ENCODE results near the gene GLI2.

Gene GLI2

GRCh38 chr2:120747706-120748105 is 12.0 kb downstream of the GLI2 start:
- in situ Hi-C loops (cut with MboI; ENCODE audit: low pct_unique_long_range_greater_than_20kb, low sequenced_read_pairs), result no loop called here
- DNase-seq, result no peak

GRCh38 chr2:120748310-120748709 is 12.6 kb downstream of the GLI2 start:
- in situ Hi-C loops (cut with MboI; ENCODE audit: low pct_unique_long_range_greater_than_20kb, low sequenced_read_pairs), result no loop called here
- no peak for DNase-seq

- no peak for DNase-seq
- in situ Hi-C loops (cut with MboI; ENCODE audit: low pct_unique_long_range_greater_than_20kb, low sequenced_read_pairs), result no loop called here
Observed at GRCh38 chr2:120748741-120749140, 13.1 kb downstream of the GLI2 start.

- DNase-seq, result no peak
- in situ Hi-C loops (cut with MboI; ENCODE audit: low pct_unique_long_range_greater_than_20kb, low sequenced_read_pairs), result no loop called here
Observed at GRCh38 chr2:120749506-120750431, 14.1 kb downstream of the GLI2 start.

- DNase-seq, result no peak
- in situ Hi-C loops (cut with MboI; ENCODE audit: low pct_unique_long_range_greater_than_20kb, low sequenced_read_pairs), result no loop called here
Observed at GRCh38 chr2:120750488-120751210, 15.0 kb downstream of the GLI2 start.

- in situ Hi-C loops (cut with MboI; ENCODE audit: low pct_unique_long_range_greater_than_20kb, low sequenced_read_pairs), result no loop called here
- no peak for DNase-seq
Observed at GRCh38 chr2:120751553-120751952, 15.9 kb downstream of the GLI2 start.

GRCh38 chr2:120754067-120754960 is 18.6 kb downstream of the GLI2 start:
- no peak for DNase-seq
- in situ Hi-C loops (cut with MboI; ENCODE audit: low pct_unique_long_range_greater_than_20kb, low sequenced_read_pairs), result no loop called here

- in situ Hi-C loops (cut with MboI; ENCODE audit: low pct_unique_long_range_greater_than_20kb, low sequenced_read_pairs), result no loop called here
- no peak for DNase-seq
Observed at GRCh38 chr2:120758181-120759144, 22.8 kb downstream of the GLI2 start.

- DNase-seq, result no peak
- in situ Hi-C loops (cut with MboI; ENCODE audit: low pct_unique_long_range_greater_than_20kb, low sequenced_read_pairs), result no loop called here
Observed at GRCh38 chr2:120759543-120760331, 24.1 kb downstream of the GLI2 start.

- in situ Hi-C loops (cut with MboI; ENCODE audit: low pct_unique_long_range_greater_than_20kb, low sequenced_read_pairs), result no loop called here
- no peak for DNase-seq
Observed at GRCh38 chr2:120760446-120761135, 24.9 kb downstream of the GLI2 start.

- no peak for DNase-seq
- in situ Hi-C loops (cut with MboI; ENCODE audit: low pct_unique_long_range_greater_than_20kb, low sequenced_read_pairs), result no loop called here
Observed at GRCh38 chr2:120761164-120761861, 25.6 kb downstream of the GLI2 start.

GRCh38 chr2:120761911-120762310 is 26.2 kb downstream of the GLI2 start:
- DNase-seq, result no peak
- in situ Hi-C loops (cut with MboI; ENCODE audit: low pct_unique_long_range_greater_than_20kb, low sequenced_read_pairs), result no loop called here

- no peak for DNase-seq
- in situ Hi-C loops (cut with MboI; ENCODE audit: low pct_unique_long_range_greater_than_20kb, low sequenced_read_pairs), result no loop called here
Observed at GRCh38 chr2:120762341-120763061, 26.8 kb downstream of the GLI2 start.

- in situ Hi-C loops (cut with MboI; ENCODE audit: low pct_unique_long_range_greater_than_20kb, low sequenced_read_pairs), result no loop called here
- DNase-seq, result no peak
Observed at GRCh38 chr2:120763508-120763907, 27.8 kb downstream of the GLI2 start.

- DNase-seq, result no peak
- in situ Hi-C loops (cut with MboI; ENCODE audit: low pct_unique_long_range_greater_than_20kb, low sequenced_read_pairs), result no loop called here
Observed at GRCh38 chr2:120763931-120764330, 28.3 kb downstream of the GLI2 start.

- DNase-seq, result no peak
Observed at GRCh38 chr2:120764492-120764891, 28.8 kb downstream of the GLI2 start.

More at GRCh38 chr2:120764492-120764891, 28.8 kb downstream of the GLI2 start:
- in situ Hi-C loops (cut with MboI; ENCODE audit: low pct_unique_long_range_greater_than_20kb, low sequenced_read_pairs), result no loop called here
